ENCODE measurements around the gene DIS3L2.
"Not testable (repeated sequence)": the region's sequence is repeated elsewhere in the genome, so short reads cannot be mapped to it uniquely, and the experiment has no call there.

Gene DIS3L2

DNA sequence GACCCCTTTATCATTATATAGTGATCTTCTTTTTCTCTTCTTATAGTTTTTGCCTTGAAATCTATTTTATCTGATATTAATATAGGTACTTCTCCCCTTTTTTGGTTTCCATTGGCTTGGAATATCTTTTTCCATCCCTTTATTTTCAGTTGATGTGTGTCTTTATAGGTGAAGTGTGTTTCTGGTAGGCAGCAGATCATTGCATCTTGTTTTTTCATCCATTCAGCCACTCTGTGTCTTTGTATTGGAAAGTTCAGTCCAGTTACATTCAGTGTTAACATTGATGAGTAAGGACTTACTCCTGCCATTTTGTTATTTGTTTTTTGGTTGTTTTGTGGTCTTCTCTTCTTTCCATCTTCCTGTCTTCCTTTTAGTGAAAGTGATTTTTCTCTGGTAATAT lies 133.4 kb downstream of the DIS3L2 start:
- Histone ChIP-seq H3K9me3 (ENCODE audit: control insufficient read depth, low read length) (no peaks in the 10 kb centered on the region), H3K36me3 (ENCODE audit: control insufficient read depth, insufficient read depth, low read length) (no peaks in the 10 kb centered on the region)

DNA sequence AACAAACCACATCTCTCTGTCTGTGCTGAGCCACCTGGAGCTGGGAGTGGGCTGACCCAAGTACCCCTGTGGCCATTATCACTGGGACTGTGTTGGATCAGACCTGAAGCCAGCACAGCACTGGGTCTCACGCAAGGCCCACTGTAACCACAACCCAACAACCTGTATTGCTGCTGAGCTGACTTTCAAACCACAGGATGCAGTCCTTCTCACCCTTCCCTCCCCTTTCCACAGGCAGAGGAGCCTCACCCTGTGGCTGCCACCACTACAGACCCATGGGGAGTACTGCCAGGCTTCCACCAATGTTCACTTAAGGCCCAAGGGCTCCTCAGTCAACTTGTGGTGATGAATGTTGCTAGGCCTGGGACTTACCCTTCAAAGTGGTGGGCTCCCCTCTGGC lies 135.7 kb downstream of the DIS3L2 start:
- H3K36me3 ChIP-seq (ENCODE audit: control insufficient read depth, insufficient read depth, low read length) = no peaks in the 10 kb centered on the region
- H3K4me3 ChIP-seq (ENCODE audit: extremely low read depth, insufficient read depth, low read length, poor library complexity, severe bottlenecking) = no peak overlapping the region
- H3K4me1 ChIP-seq (ENCODE audit: control insufficient read depth, insufficient read depth, low read length, poor library complexity, severe bottlenecking) = no peaks in the 10 kb centered on the region
- H3K9me3 ChIP-seq (ENCODE audit: control insufficient read depth, low read length) = no peaks in the 10 kb centered on the region
- no peak overlapping the region for H3K27ac ChIP-seq (ENCODE audit: low read depth, low read length, severe bottlenecking)
- 86 to 100% methylated on average over 1 of the region's 1 CpG for WGBS, 2 experiments (ENCODE audit: insufficient coverage in 2 of 2)

More for the DNA sequence above, 133.4 kb downstream of the DIS3L2 start:
- H3K4me3 ChIP-seq (ENCODE audit: extremely low read depth, insufficient read depth, low read length, poor library complexity, severe bottlenecking) = no peak overlapping the region
- H3K4me1 ChIP-seq (ENCODE audit: control insufficient read depth, insufficient read depth, low read length, poor library complexity, severe bottlenecking) = no peaks in the 10 kb centered on the region
- no peak overlapping the region for H3K27ac ChIP-seq (ENCODE audit: low read depth, low read length, severe bottlenecking)

DNA sequence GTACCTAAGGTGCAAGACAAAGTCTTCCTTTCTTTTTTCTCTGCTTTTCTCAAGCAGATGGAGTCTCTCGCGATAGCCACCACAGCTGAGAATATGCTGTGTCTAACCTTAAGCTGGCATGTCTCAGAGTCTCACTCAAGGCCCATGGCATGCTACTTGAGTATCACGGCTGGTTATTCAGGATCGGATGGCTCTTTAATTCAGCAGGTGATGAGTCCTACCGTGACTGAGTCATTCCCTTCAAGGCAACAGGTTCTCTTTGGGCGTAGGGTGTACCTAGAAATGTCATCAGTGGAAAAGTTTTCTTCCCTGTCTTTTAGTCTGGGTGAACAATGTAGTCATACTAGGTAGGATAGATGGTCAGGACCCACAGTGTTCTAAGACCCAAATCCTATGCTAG lies 136.2 kb downstream of the DIS3L2 start:
- no peaks in the 10 kb centered on the region for H3K4me1 ChIP-seq (ENCODE audit: control insufficient read depth, insufficient read depth, low read length, poor library complexity, severe bottlenecking)
- no peaks in the 10 kb centered on the region for H3K36me3 ChIP-seq (ENCODE audit: control insufficient read depth, insufficient read depth, low read length)
- H3K27ac ChIP-seq (ENCODE audit: low read depth, low read length, severe bottlenecking) = no peak overlapping the region
- no peak overlapping the region for H3K4me3 ChIP-seq (ENCODE audit: extremely low read depth, insufficient read depth, low read length, poor library complexity, severe bottlenecking)
- 94 to 99% methylated on average over 6 of the region's 6 CpGs for WGBS, 2 experiments (ENCODE audit: insufficient coverage in 2 of 2)
- no peaks in the 10 kb centered on the region for H3K9me3 ChIP-seq (ENCODE audit: control insufficient read depth, low read length)

DNA sequence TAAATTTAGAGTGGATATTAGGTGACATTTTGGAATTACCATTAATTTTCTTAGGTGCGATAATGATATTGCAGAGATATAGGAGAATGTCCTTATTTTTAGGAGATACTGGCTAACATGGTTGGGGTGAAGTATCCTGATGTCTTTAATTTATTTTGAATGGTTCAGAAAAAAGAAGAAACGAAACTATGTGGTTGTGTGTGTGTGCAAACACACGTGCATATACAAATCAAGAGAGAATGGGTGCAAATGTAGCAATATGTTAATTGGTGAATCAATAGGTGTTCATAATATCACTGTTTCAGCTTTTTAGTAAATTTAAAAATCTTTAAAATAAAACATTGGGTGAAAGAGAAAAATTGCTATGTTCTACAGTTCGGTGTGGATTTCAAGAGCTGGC lies 140.9 kb downstream of the DIS3L2 start:
- WGBS, 2 experiments (ENCODE audit: insufficient coverage in 2 of 2) = 89 to 95% methylated on average over 2 to 3 of the region's 4 CpGs
- Histone ChIP-seq H3K36me3 (ENCODE audit: control insufficient read depth, insufficient read depth, low read length) (no peaks in the 10 kb centered on the region), H3K9me3 (ENCODE audit: control insufficient read depth, low read length) (no peaks in the 10 kb centered on the region), H3K27ac (ENCODE audit: low read depth, low read length, severe bottlenecking) (no peak overlapping the region), H3K4me3 (ENCODE audit: extremely low read depth, insufficient read depth, low read length, poor library complexity, severe bottlenecking) (no peak overlapping the region), H3K4me1 (ENCODE audit: control insufficient read depth, insufficient read depth, low read length, poor library complexity, severe bottlenecking) (no peaks in the 10 kb centered on the region)

DNA sequence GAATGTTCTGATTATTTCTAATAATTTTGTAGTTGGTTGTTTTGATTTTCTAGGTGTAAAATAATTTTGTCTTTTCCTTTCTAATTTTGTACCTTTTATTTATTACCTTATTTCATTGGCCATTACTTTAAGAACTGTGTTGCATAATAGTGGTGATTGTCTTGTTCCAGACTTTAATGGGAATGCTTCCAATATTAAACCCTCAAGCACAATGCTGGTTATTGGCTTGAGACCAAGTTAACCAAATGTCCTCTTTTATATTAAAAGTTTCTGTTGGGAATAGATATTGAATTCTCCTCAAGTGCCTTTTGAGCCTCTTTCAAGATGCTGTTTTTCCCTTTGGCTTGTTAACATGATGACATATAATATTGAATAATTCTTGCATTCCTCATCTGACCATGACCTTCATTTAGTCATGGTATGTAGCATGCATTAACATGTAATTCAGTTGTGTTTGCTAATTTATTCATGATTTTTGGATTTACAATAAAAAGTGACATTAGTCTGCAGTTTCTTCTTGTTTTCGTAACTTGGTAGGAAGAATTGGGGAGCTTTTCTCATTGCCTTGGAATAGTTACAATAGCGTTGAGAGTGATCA lies 141.7 kb downstream of the DIS3L2 start:
- Histone ChIP-seq H3K36me3 (ENCODE audit: control insufficient read depth, insufficient read depth, low read length) (no peaks in the 10 kb centered on the region), H3K4me3 (ENCODE audit: extremely low read depth, insufficient read depth, low read length, poor library complexity, severe bottlenecking) (no peak overlapping the region), H3K9me3 (ENCODE audit: control insufficient read depth, low read length) (no peaks in the 10 kb centered on the region), H3K27ac (ENCODE audit: low read depth, low read length, severe bottlenecking) (no peak overlapping the region), H3K4me1 (ENCODE audit: control insufficient read depth, insufficient read depth, low read length, poor library complexity, severe bottlenecking) (no peaks in the 10 kb centered on the region)
- WGBS, 2 experiments (ENCODE audit: insufficient coverage in 2 of 2) = 100% methylated on average over 1 to 2 of the region's 2 CpGs

DNA sequence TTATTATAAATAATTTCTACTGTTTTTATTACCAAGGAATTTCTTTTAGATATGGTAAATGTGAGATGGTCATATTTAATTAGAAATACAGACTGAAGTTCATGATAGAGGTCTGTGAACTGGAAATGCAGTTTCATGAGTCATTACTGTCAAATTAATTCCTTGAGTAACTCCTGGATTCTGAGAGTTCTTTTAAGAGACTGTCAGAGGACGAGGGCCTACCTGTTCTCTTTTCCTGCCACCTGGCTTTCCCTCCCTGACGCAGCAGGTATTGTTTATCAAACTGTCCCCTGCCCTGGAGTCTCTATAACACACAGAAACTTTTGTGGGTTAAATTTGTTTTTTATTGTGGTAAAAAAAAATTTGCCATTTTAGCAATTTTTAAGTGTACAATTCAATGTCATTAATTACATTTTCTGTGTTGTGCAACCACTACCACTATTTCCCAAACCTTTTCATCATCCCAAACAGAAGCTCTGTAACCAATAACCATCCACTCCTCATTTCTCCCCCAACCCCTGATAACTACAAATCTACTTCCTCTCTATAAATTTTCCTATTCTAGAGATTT lies 142.6 kb downstream of the DIS3L2 start:
- no peaks in the 10 kb centered on the region for H3K9me3 ChIP-seq (ENCODE audit: control insufficient read depth, low read length)
- no peak overlapping the region for H3K4me3 ChIP-seq (ENCODE audit: extremely low read depth, insufficient read depth, low read length, poor library complexity, severe bottlenecking)
- H3K36me3 ChIP-seq (ENCODE audit: control insufficient read depth, insufficient read depth, low read length) = no peaks in the 10 kb centered on the region
- no peak overlapping the region for H3K27ac ChIP-seq (ENCODE audit: low read depth, low read length, severe bottlenecking)
- 100% methylated on average over 1 of the region's 2 CpGs; no CpG with 5 or more reads in 1 of the 2 experiments for WGBS, 2 experiments (ENCODE audit: insufficient coverage in 2 of 2)
- no peaks in the 10 kb centered on the region for H3K4me1 ChIP-seq (ENCODE audit: control insufficient read depth, insufficient read depth, low read length, poor library complexity, severe bottlenecking)

DNA sequence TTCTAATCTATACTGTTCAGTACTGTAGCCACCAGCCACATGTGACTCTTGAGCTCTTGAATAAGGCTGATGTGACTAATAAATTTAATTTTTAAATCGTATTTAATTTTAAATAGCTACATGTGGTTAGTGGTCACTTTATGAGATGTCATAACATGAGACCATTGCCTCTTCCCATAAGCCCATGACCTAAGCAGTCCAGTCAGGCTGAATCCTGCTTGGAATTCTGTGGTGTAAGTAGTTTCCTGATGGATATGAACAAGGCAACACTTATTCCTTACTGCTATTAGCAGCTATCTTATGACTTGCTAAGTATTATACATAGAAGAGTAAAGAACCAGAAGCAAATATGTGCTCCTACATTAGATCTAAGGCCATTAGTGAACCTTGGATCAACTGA lies 150.0 kb downstream of the DIS3L2 start:
- WGBS, 2 experiments (ENCODE audit: insufficient coverage in 2 of 2) = no CpG with 5 or more reads among the region's 1 CpG
- H3K27ac ChIP-seq (ENCODE audit: low read depth, low read length, severe bottlenecking) = no peak overlapping the region
- H3K4me3 ChIP-seq (ENCODE audit: extremely low read depth, insufficient read depth, low read length, poor library complexity, severe bottlenecking) = no peak overlapping the region
- H3K36me3 ChIP-seq (ENCODE audit: control insufficient read depth, insufficient read depth, low read length) = no peaks in the 10 kb centered on the region
- peaks cover 9% of the 10 kb centered on the region for H3K4me1 ChIP-seq (ENCODE audit: control insufficient read depth, insufficient read depth, low read length, poor library complexity, severe bottlenecking)
- H3K9me3 ChIP-seq (ENCODE audit: control insufficient read depth, low read length) = no peaks in the 10 kb centered on the region

DNA sequence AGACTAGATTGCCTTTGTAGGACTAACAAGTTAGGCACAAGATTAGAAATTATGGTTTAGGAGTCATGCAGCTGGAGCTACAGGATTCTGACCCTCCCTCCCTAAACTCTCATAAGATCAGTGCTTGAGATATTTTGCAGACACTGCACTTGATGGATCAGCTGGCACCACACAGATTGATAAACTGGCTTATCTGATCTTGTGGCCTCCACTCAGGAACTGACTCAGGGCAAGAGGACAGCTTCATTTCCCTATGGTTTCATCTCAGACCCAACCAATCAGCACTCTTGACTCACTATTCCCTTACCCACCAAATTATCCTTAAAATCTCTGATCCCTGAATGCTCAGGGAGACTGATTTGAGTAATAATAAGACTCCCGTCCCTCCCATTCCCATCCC lies 152.3 kb downstream of the DIS3L2 start:
- no peak overlapping the region for H3K4me3 ChIP-seq (ENCODE audit: extremely low read depth, insufficient read depth, low read length, poor library complexity, severe bottlenecking)
- H3K4me1 ChIP-seq (ENCODE audit: control insufficient read depth, insufficient read depth, low read length, poor library complexity, severe bottlenecking) = peaks cover 9% of the 10 kb centered on the region
- no peaks in the 10 kb centered on the region for H3K9me3 ChIP-seq (ENCODE audit: control insufficient read depth, low read length)
- H3K27ac ChIP-seq (ENCODE audit: low read depth, low read length, severe bottlenecking) = no peak overlapping the region
- no peaks in the 10 kb centered on the region for H3K36me3 ChIP-seq (ENCODE audit: control insufficient read depth, insufficient read depth, low read length)
- no CpG with 5 or more reads among the region's 1 CpG for WGBS, 2 experiments (ENCODE audit: insufficient coverage in 2 of 2)

DNA sequence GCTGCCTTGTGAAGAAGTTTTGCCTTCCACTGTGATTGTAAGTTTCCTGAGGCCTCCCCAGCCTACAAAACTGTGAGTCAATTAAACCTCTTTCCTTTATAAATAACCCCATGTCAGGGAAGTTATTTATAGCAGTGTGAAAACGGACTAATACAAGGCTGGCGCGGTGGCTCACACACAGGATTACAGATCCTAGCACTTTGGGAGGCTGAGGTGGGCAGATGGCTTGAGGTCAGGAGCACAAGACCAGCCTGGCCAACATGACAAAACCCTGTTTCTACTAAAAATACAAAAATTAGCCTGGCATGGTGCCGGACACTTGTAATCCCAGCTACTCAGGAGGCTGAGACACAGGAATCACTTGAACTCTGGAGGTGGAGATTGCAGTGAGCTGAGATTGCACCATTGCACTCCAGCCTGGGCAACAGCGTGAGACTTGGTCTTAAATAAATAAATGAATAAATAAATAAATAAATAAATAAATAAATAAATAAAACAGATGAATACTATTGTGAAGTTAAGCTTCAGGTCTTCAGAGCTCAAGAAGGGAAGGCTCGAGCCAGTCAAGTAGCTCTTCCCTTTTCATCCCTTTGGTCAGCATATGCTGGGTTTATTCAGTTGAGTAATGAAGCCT lies 154.3 kb downstream of the DIS3L2 start:
- not testable (repeated sequence) for H3K4me3 ChIP-seq (ENCODE audit: extremely low read depth, insufficient read depth, low read length, poor library complexity, severe bottlenecking); H3K9me3 ChIP-seq (ENCODE audit: control insufficient read depth, low read length); H3K36me3 ChIP-seq (ENCODE audit: control insufficient read depth, insufficient read depth, low read length); H3K27ac ChIP-seq (ENCODE audit: low read depth, low read length, severe bottlenecking); H3K4me1 ChIP-seq (ENCODE audit: control insufficient read depth, insufficient read depth, low read length, poor library complexity, severe bottlenecking)
- 91 to 100% methylated on average over 3 to 5 of the region's 6 CpGs for WGBS, 2 experiments (ENCODE audit: insufficient coverage in 2 of 2)

DNA sequence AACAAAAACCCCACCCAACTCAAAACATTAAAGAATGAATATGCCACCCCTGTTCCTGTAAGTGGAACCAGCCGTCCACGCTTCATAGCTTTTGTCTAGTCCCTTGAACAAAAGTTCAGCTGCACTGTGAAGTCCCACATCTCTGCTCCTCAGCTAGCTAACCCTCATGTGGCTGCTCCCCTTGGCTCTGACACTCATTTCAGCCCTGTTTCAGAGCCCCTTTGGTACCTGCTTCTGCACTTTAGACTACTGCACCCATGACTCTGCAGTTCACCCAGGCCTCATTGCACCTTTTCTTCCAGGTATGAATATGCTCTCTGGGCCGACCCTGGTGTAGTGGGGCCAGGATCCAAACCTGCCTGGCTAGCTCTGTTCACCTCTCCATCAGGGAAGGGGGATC lies 155.3 kb downstream of the DIS3L2 start:
- 82 to 84% methylated on average over 3 of the region's 3 CpGs for WGBS, 2 experiments (ENCODE audit: insufficient coverage in 2 of 2)

DNA sequence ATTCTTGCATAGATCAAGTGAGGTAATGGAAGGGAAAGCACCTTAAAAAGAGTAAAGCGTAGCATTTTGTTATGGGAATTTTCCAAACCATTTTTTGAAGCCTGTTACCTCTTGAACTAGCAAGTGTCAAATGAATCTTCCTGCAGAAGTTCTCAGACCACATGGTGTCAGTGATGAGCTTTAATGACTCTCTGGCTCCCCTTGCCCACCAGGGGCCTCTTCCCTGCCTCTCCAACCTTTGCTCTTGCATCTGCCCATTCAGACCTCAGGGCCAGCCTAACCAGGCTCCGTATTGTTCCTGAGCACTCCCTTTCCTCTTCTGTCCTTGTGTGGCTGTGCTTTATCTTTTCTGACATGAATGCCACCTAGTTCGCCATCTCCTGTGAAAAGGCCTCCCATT lies 155.9 kb downstream of the DIS3L2 start:
- no peak overlapping the region for H3K27ac ChIP-seq (ENCODE audit: low read depth, low read length, severe bottlenecking)
- no peak overlapping the region for H3K4me3 ChIP-seq (ENCODE audit: extremely low read depth, insufficient read depth, low read length, poor library complexity, severe bottlenecking)
- peaks cover 9% of the 10 kb centered on the region for H3K4me1 ChIP-seq (ENCODE audit: control insufficient read depth, insufficient read depth, low read length, poor library complexity, severe bottlenecking)
- 81 to 85% methylated on average over 2 of the region's 3 CpGs for WGBS, 2 experiments (ENCODE audit: insufficient coverage in 2 of 2)
- H3K36me3 ChIP-seq (ENCODE audit: control insufficient read depth, insufficient read depth, low read length) = no peaks in the 10 kb centered on the region
- H3K9me3 ChIP-seq (ENCODE audit: control insufficient read depth, low read length) = no peaks in the 10 kb centered on the region

More for the DNA sequence above, 155.3 kb downstream of the DIS3L2 start:
- H3K4me1 ChIP-seq (ENCODE audit: control insufficient read depth, insufficient read depth, low read length, poor library complexity, severe bottlenecking) = peaks cover 9% of the 10 kb centered on the region
- H3K9me3 ChIP-seq (ENCODE audit: control insufficient read depth, low read length) = no peaks in the 10 kb centered on the region
- H3K36me3 ChIP-seq (ENCODE audit: control insufficient read depth, insufficient read depth, low read length) = no peaks in the 10 kb centered on the region
- H3K27ac ChIP-seq (ENCODE audit: low read depth, low read length, severe bottlenecking) = no peak overlapping the region
- no peak overlapping the region for H3K4me3 ChIP-seq (ENCODE audit: extremely low read depth, insufficient read depth, low read length, poor library complexity, severe bottlenecking)
